ENCODE measurements around the gene MTFR2.

MTFR2 gene

DNA sequence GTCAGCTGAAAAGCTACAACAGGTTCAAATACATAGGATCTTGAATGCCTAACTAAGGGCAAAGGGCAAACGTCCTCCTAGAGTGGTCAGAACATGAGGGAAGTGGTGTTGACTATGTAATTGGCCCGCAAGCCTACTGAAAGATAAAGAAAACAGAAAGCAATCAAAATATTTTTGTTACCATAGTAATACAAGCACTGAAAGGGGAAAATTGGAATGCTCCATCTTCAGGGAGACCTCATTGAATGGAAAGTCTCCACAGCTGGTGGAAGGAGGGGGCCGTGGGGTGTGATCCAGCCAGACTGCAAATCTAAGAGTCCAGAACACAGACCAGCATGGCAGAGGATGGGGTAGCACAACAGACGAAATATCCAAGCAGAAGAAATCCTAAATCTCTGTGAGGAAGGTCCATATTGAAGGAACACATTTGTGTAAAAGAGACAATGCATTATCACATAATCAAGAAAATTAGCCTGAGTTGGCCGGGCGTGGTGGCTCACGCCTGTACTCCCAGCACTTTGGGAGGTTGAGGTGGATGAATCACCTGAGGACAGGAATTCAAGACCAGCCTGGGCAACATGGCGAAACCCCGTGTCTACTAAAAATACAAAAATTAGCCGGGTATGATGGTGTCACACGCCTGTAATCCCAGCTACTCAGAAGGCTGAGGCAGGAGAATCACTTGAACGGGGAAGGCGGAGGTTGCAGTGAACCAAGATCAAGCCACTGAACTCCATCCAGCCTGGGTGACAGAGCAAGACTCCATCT, 39.5 kb downstream of the MTFR2 start:
- no peaks in the 10 kb centered on the region for H3K27me3 ChIP-seq (ENCODE audit: low read depth, low read length)
- H3K36me3 ChIP-seq (ENCODE audit: control insufficient read depth in 1 of 2, insufficient read depth in 2 of 2, low read length in 2 of 2), result no peaks in the 10 kb centered on the region
- H3K4me3 ChIP-seq (ENCODE audit: low read depth in 1 of 2, low read length in 2 of 2), result no peak overlapping the region
- H3K9me3 ChIP-seq (ENCODE audit: control insufficient read depth in 1 of 2, low read length in 2 of 2), result no peaks in the 10 kb centered on the region
- H3K27ac ChIP-seq (ENCODE audit: low read length), result no peak overlapping the region
- no peaks in the 10 kb centered on the region for H3K4me1 ChIP-seq (ENCODE audit: control insufficient read depth in 1 of 2, insufficient read depth in 2 of 2, low read length in 2 of 2)

DNA sequence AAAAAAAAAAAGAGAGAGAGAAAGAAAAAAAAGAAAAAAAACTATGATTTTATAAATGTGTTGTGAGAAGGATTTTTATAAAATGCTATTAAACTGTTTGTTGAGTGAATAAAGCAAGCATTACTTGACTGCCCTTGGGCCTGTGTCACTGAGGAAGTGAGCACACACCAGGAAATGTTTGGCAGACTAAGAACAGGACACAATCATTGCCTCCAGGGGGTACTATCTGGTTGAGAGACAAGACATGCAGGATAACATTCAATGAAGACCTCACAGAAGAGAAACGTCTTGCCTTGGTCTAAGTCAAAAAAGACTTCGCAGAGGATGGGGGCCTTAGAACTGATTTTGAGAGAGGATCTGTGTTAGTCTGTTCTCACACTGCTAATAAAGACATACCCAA, 40.6 kb downstream of the MTFR2 start:
- Histone ChIP-seq H3K9me3 (ENCODE audit: control insufficient read depth in 1 of 2, low read length in 2 of 2) (no peaks in the 10 kb centered on the region), H3K4me1 (ENCODE audit: control insufficient read depth in 1 of 2, insufficient read depth in 2 of 2, low read length in 2 of 2) (no peaks in the 10 kb centered on the region), H3K27ac (ENCODE audit: low read length) (no peak overlapping the region), H3K4me3 (ENCODE audit: low read depth in 1 of 2, low read length in 2 of 2) (no peak overlapping the region), H3K27me3 (ENCODE audit: low read depth, low read length) (no peaks in the 10 kb centered on the region), H3K36me3 (ENCODE audit: control insufficient read depth in 1 of 2, insufficient read depth in 2 of 2, low read length in 2 of 2) (no peaks in the 10 kb centered on the region)

DNA sequence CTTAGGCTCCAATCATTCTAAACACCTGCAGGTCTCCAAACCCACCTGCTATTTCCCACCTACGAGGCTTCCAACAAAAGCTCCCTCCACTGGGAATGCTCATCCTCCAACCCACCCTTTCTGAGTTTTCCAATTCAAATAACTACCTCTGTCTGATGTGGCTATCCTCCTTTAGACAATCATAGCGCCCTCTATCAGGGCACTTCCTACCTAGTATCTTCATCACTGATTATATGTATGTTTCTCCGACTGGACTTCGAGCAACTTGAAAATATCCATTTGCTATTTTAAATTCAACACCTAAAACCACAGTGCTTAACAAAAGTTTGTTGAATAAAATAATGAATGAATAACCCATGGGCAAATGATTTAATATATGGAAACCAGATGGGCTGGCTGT, 41.3 kb downstream of the MTFR2 start:
- Histone ChIP-seq H3K4me1 (ENCODE audit: control insufficient read depth in 1 of 2, insufficient read depth in 2 of 2, low read length in 2 of 2) (no peaks in the 10 kb centered on the region), H3K27ac (ENCODE audit: low read length) (no peak overlapping the region), H3K4me3 (ENCODE audit: low read depth in 1 of 2, low read length in 2 of 2) (no peak overlapping the region), H3K27me3 (ENCODE audit: low read depth, low read length) (no peaks in the 10 kb centered on the region), H3K36me3 (ENCODE audit: control insufficient read depth in 1 of 2, insufficient read depth in 2 of 2, low read length in 2 of 2) (no peaks in the 10 kb centered on the region), H3K9me3 (ENCODE audit: control insufficient read depth in 1 of 2, low read length in 2 of 2) (no peaks in the 10 kb centered on the region)

DNA sequence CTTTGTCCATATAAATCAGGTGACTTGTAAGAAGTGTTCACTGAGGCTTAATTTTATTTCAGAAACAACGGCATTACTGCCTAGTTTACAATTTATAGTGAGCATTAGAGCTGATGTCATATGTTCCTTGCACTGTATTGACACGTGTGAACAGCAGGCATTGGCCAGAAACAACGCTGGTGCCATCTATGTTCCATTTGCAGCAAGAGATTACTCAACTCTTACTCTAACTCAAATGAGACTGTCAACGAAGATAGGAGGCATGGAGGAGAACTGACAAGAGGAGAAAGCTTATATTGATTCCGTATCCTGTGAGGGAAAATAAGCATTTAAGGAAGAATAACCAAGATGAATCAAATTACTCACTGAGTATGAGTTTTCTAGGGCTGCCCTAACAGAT, 48.4 kb downstream of the MTFR2 start:
- no peaks in the 10 kb centered on the region for H3K9me3 ChIP-seq (ENCODE audit: control insufficient read depth in 1 of 2, low read length in 2 of 2)
- no peaks in the 10 kb centered on the region for H3K27me3 ChIP-seq (ENCODE audit: low read depth, low read length)
- H3K27ac ChIP-seq (ENCODE audit: low read length), result no peak overlapping the region
- no peaks in the 10 kb centered on the region for H3K36me3 ChIP-seq (ENCODE audit: control insufficient read depth in 1 of 2, insufficient read depth in 2 of 2, low read length in 2 of 2)
- H3K4me3 ChIP-seq (ENCODE audit: low read depth in 1 of 2, low read length in 2 of 2), result no peak overlapping the region
- no peaks in the 10 kb centered on the region for H3K4me1 ChIP-seq (ENCODE audit: control insufficient read depth in 1 of 2, insufficient read depth in 2 of 2, low read length in 2 of 2)

GRCh38 chr6:136192902-136193301, 57.2 kb downstream of the MTFR2 start:
- Histone ChIP-seq H3K36me3 (ENCODE audit: control insufficient read depth in 1 of 2, insufficient read depth in 2 of 2, low read length in 2 of 2) (peaks cover 0 to 5% of the 10 kb centered on the region in 2 donors), H3K4me1 (ENCODE audit: control insufficient read depth in 1 of 2, insufficient read depth in 2 of 2, low read length in 2 of 2) (no peaks in the 10 kb centered on the region), H3K4me3 (ENCODE audit: low read depth in 1 of 2, low read length in 2 of 2) (no peak overlapping the region), H3K27ac (ENCODE audit: low read length) (no peak overlapping the region), H3K9me3 (ENCODE audit: control insufficient read depth in 1 of 2, low read length in 2 of 2) (no peaks in the 10 kb centered on the region), H3K27me3 (ENCODE audit: low read depth, low read length) (no peaks in the 10 kb centered on the region)

DNA sequence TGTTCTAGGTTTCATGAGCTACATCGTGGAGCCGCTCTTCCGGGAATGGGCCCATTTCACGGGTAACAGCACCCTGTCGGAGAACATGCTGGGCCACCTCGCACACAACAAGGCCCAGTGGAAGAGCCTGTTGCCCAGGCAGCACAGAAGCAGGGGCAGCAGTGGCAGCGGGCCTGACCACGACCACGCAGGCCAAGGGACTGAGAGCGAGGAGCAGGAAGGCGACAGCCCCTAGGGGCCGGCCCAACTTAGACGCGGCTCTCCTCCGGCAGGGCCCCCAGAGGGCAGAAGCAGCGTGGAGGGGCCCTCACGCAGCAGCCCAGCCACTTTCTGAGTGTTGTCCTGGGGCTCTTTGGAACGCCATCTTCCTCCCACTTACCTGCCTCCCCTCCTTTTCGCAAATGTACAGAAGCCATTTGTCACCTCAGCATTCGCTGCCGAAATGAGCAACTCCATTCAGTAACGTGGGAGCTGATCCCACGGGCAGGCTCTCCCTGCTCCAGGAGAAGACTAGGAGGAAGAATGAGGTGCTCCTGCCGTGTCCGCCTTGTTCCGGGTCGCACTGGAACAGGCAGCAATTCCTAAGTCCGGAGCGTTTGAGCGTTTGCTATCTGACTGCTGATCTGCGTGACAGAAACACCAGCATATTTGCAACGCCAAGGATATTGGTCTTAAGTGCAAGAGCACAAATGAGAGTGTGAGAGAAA, 58.4 kb downstream of the MTFR2 start:
- Histone ChIP-seq H3K9me3 (ENCODE audit: control insufficient read depth in 1 of 2, low read length in 2 of 2) (no peaks in the 10 kb centered on the region), H3K27me3 (ENCODE audit: low read depth, low read length) (no peaks in the 10 kb centered on the region), H3K4me1 (ENCODE audit: control insufficient read depth in 1 of 2, insufficient read depth in 2 of 2, low read length in 2 of 2) (no peaks in the 10 kb centered on the region), H3K27ac (ENCODE audit: low read length) (no peak overlapping the region), H3K36me3 (ENCODE audit: control insufficient read depth in 1 of 2, insufficient read depth in 2 of 2, low read length in 2 of 2) (peaks cover 0 to 8% of the 10 kb centered on the region in 2 donors), H3K4me3 (ENCODE audit: low read depth in 1 of 2, low read length in 2 of 2) (no peak overlapping the region)

DNA sequence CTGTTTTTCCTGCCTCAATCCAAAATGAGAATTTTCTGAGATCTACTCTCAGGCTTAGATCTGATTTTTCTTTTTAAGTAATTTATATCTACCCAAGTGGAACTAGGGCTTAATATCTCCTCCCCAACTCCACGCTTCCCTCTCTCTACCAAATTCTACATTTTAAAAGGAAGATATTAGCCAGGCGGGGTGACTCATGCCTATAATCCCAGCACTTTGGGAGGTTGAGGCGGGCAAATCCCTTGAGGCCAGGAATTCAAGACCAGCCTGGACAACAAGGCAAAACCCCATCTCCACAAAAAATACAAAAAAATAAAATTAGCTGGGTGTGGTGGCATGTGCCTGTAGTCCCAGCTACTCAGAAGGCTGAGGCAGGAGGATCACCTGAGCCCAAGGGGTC, 61.0 kb downstream of the MTFR2 start:
- no peak overlapping the region for H3K4me3 ChIP-seq (ENCODE audit: low read depth in 1 of 2, low read length in 2 of 2)
- H3K27me3 ChIP-seq (ENCODE audit: low read depth, low read length), result no peaks in the 10 kb centered on the region
- peaks cover 0 to 11% of the 10 kb centered on the region in 2 donors for H3K36me3 ChIP-seq (ENCODE audit: control insufficient read depth in 1 of 2, insufficient read depth in 2 of 2, low read length in 2 of 2)
- H3K9me3 ChIP-seq (ENCODE audit: control insufficient read depth in 1 of 2, low read length in 2 of 2), result no peaks in the 10 kb centered on the region
- no peak overlapping the region for H3K27ac ChIP-seq (ENCODE audit: low read length)
- H3K4me1 ChIP-seq (ENCODE audit: control insufficient read depth in 1 of 2, insufficient read depth in 2 of 2, low read length in 2 of 2), result no peaks in the 10 kb centered on the region

- Histone ChIP-seq H3K4me1 (ENCODE audit: control insufficient read depth in 1 of 2, insufficient read depth in 2 of 2, low read length in 2 of 2) (no peaks in the 10 kb centered on the region), H3K27me3 (ENCODE audit: low read depth, low read length) (no peaks in the 10 kb centered on the region), H3K27ac (ENCODE audit: low read length) (no peak overlapping the region), H3K36me3 (ENCODE audit: control insufficient read depth in 1 of 2, insufficient read depth in 2 of 2, low read length in 2 of 2) (peaks cover 0 to 11% of the 10 kb centered on the region in 2 donors), H3K9me3 (ENCODE audit: control insufficient read depth in 1 of 2, low read length in 2 of 2) (no peaks in the 10 kb centered on the region), H3K4me3 (ENCODE audit: low read depth in 1 of 2, low read length in 2 of 2) (no peak overlapping the region)
Observed at GRCh38 chr6:136188486-136188885, 61.6 kb downstream of the MTFR2 start.

DNA sequence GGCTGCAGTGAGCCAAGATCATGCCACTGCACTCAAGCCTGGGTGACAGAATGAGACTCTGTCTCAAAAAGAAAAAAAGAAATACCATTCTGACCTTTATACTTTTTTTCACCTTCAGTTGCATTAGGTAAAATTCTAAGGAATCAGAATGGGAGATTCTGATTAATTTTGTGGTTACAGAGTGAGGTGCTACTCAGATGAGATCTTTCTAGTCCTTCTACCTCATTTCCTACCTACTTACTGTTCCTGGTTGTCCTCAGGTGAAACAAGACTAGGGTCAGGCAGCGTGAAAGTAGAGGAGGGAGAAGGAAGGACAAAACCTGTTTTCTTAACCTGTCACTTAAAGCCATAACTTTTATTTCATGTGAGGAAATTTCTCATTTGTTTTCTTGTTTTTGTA, 63.7 kb downstream of the MTFR2 start:
- Histone ChIP-seq H3K4me3 (ENCODE audit: low read depth in 1 of 2, low read length in 2 of 2) (no peak overlapping the region), H3K4me1 (ENCODE audit: control insufficient read depth in 1 of 2, insufficient read depth in 2 of 2, low read length in 2 of 2) (no peaks in the 10 kb centered on the region), H3K27ac (ENCODE audit: low read length) (no peak overlapping the region), H3K36me3 (ENCODE audit: control insufficient read depth in 1 of 2, insufficient read depth in 2 of 2, low read length in 2 of 2) (peaks cover 0 to 7% of the 10 kb centered on the region in 2 donors), H3K9me3 (ENCODE audit: control insufficient read depth in 1 of 2, low read length in 2 of 2) (no peaks in the 10 kb centered on the region), H3K27me3 (ENCODE audit: low read depth, low read length) (no peaks in the 10 kb centered on the region)

GRCh38 chr6:136184738-136185137, 65.4 kb downstream of the MTFR2 start:
- peaks cover 5 to 6% of the 10 kb centered on the region in 2 donors for H3K36me3 ChIP-seq (ENCODE audit: control insufficient read depth in 1 of 2, insufficient read depth in 2 of 2, low read length in 2 of 2)
- no peaks in the 10 kb centered on the region for H3K9me3 ChIP-seq (ENCODE audit: control insufficient read depth in 1 of 2, low read length in 2 of 2)
- no peaks in the 10 kb centered on the region for H3K27me3 ChIP-seq (ENCODE audit: low read depth, low read length)
- no peak overlapping the region for H3K27ac ChIP-seq (ENCODE audit: low read length)
- no peak overlapping the region for H3K4me3 ChIP-seq (ENCODE audit: low read depth in 1 of 2, low read length in 2 of 2)
- H3K4me1 ChIP-seq (ENCODE audit: control insufficient read depth in 1 of 2, insufficient read depth in 2 of 2, low read length in 2 of 2), result no peaks in the 10 kb centered on the region

DNA sequence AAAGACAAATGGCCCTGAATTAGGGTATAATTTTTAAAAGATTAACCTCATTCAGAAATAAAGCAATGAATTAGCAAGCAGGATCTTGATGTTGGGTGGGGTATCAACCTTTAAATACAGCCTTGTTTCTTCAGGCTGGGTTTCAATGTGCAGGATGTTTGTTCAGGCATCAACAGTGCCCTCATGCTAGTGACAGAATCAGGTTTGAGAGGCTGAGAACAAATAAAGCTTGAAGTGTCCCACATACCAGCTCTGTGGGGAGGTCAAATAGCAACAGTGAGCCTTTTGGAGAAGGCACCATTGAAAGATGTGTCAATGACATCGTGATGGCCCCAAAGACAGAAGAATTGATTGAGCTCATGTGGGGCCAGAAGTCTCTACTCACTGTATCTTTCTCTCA, 68.2 kb downstream of the MTFR2 start:
- Histone ChIP-seq H3K27ac (ENCODE audit: low read length) (no peak overlapping the region), H3K27me3 (ENCODE audit: low read depth, low read length) (no peaks in the 10 kb centered on the region), H3K9me3 (ENCODE audit: control insufficient read depth in 1 of 2, low read length in 2 of 2) (no peaks in the 10 kb centered on the region), H3K4me1 (ENCODE audit: control insufficient read depth in 1 of 2, insufficient read depth in 2 of 2, low read length in 2 of 2) (no peaks in the 10 kb centered on the region), H3K36me3 (ENCODE audit: control insufficient read depth in 1 of 2, insufficient read depth in 2 of 2, low read length in 2 of 2) (peaks cover 4 to 5% of the 10 kb centered on the region in 2 donors), H3K4me3 (ENCODE audit: low read depth in 1 of 2, low read length in 2 of 2) (no peak overlapping the region)

GRCh38 chr6:136181512-136181833, 68.6 kb downstream of the MTFR2 start:
- H3K4me1 ChIP-seq (ENCODE audit: control insufficient read depth in 1 of 2, insufficient read depth in 2 of 2, low read length in 2 of 2), result no peaks in the 10 kb centered on the region
- H3K27ac ChIP-seq (ENCODE audit: low read length), result no peak overlapping the region
- peaks cover under 1 to 5% of the 10 kb centered on the region in 2 donors for H3K36me3 ChIP-seq (ENCODE audit: control insufficient read depth in 1 of 2, insufficient read depth in 2 of 2, low read length in 2 of 2)
- H3K27me3 ChIP-seq (ENCODE audit: low read depth, low read length), result no peaks in the 10 kb centered on the region
- H3K9me3 ChIP-seq (ENCODE audit: control insufficient read depth in 1 of 2, low read length in 2 of 2), result no peaks in the 10 kb centered on the region
- no peak overlapping the region for H3K4me3 ChIP-seq (ENCODE audit: low read depth in 1 of 2, low read length in 2 of 2)
